Measurements from ENCODE around the gene CORIN. TPM values are rescaled to one million over a fixed set of nuclear protein-coding genes. Genes with fewer than 3 reads are reported as not detected.

CORIN gene
- total and polyA plus RNA-seq, 4 donors: 0.02 to 0.23 (median 0.15) TPM

DNA sequence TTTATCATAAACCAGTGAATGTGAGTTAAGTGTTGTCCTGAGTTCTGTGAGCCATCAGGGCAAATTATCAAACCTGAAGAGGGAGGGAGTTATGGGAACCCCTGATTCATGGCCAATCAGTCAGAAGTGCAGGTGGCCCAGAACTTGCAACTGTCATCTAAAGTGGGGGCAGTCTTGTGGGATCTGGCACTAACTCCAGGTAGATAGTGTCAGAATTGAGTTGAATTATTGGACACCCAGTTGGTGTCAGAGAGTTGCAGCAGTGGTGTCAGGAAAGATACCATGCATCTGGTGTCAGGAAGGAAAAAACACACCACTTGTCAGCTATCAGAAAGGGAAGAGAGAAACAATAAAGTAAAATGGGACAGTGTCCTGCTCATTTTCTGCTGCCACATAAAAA, 8.4 kb downstream of the CORIN start:
- H3K27ac ChIP-seq (ENCODE audit: low read depth in 1 of 2, low read length in 2 of 2): no peak overlapping the region
- H3K9ac ChIP-seq (ENCODE audit: low read depth in 1 of 2, low read length in 2 of 2): no peak overlapping the region
- H3K9me3 ChIP-seq (ENCODE audit: control insufficient read depth in 4 of 4, low read length in 3 of 4): peaks cover 0 to 3% (median 0%) of the 10 kb centered on the region in 4 donors
- H3K4me1 ChIP-seq (ENCODE audit: control insufficient read depth in 4 of 4, insufficient read depth in 4 of 4, low read length in 3 of 4): no peaks in the 10 kb centered on the region
- no peak overlapping the region for H3K4me3 ChIP-seq (ENCODE audit: low read depth in 1 of 3, low read length in 3 of 3)
- H3K36me3 ChIP-seq (ENCODE audit: control insufficient read depth in 4 of 4, insufficient read depth in 3 of 4, low read depth in 1 of 4, low read length in 3 of 4): no peaks in the 10 kb centered on the region
- TF ChIP-seq YY1 (IDR thresholded peaks at IDR 0.05): no peak
- no peak for TF ChIP-seq GABPA (IDR thresholded peaks at IDR 0.05 in 1 of 2, conservative IDR thresholded peaks at IDR 0.05 in 1 of 2)
- TF ChIP-seq NR2F2 (IDR thresholded peaks at IDR 0.05): no peak
- no peaks in the 10 kb centered on the region for H3K27me3 ChIP-seq (ENCODE audit: control insufficient read depth in 4 of 4, insufficient read depth in 4 of 4, low read length in 3 of 4)
- DNase-seq (ENCODE audit: low spot score): no peak

DNA sequence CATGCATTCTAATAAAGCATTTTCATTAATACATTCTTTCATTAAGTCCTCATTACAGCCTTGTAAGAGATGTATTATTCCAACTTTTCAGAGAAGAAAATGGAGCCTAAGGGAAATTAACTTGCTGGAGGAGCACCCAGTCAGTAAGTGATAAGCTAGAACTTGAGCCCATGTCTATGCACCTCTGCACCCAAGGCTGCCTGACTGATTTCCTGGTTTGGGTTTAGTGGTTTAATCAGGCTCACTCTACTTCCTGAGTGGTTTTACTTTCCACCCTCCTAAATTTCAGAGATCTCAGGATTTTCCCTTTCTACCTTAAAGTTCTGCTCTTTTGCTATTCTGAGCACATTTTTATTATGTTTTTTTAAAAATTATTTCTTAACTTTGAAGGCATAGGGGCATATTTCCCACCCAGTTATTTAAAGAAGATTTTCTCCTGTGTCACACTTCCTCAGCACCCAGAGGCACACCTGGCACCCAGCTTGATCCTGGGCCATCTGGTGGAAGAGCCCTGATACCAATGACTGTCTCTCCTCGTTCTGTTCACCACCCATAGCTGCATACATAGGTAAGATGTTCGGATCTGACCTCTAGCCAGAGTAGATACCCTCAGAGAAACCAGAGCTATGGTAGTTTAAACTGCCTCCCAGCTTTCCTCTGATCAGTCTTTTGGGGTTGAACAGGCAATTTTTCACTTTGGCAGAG, 10.4 kb downstream of the CORIN start:
- 66% methylated on average over 2 of the region's 2 CpGs for WGBS
- no peak for DNase-seq (ENCODE audit: low spot score)
- H3K9ac ChIP-seq (ENCODE audit: low read depth in 1 of 2, low read length in 2 of 2): no peak overlapping the region
- no peaks in the 10 kb centered on the region for H3K36me3 ChIP-seq (ENCODE audit: control insufficient read depth in 4 of 4, insufficient read depth in 3 of 4, low read depth in 1 of 4, low read length in 3 of 4)
- no peak overlapping the region for H3K27ac ChIP-seq (ENCODE audit: low read depth in 1 of 2, low read length in 2 of 2)
- H3K9me3 ChIP-seq (ENCODE audit: control insufficient read depth in 4 of 4, low read length in 3 of 4): no peaks in the 10 kb centered on the region
- no peak overlapping the region for H3K4me3 ChIP-seq (ENCODE audit: low read depth in 1 of 3, low read length in 3 of 3)
- H3K27me3 ChIP-seq (ENCODE audit: control insufficient read depth in 4 of 4, insufficient read depth in 4 of 4, low read length in 3 of 4): no peaks in the 10 kb centered on the region
- no peaks in the 10 kb centered on the region for H3K4me1 ChIP-seq (ENCODE audit: control insufficient read depth in 4 of 4, insufficient read depth in 4 of 4, low read length in 3 of 4)
- TF ChIP-seq TAF1 (conservative IDR thresholded peaks at IDR 0.05) (no peak), HNF4A (conservative IDR thresholded peaks at IDR 0.05) (no peak), FOXA2 (IDR thresholded peaks at IDR 0.05) (no peak), CTCF (IDR thresholded peaks at IDR 0.05; ENCODE audit: low read depth, low read length, missing input control) (no peak), HNF4G (IDR thresholded peaks at IDR 0.05) (no peak), SP1 (IDR thresholded peaks at IDR 0.05) (no peak), FOXA1 (IDR thresholded peaks at IDR 0.05) (no peak), GABPA (IDR thresholded peaks at IDR 0.05 in 1 of 2, conservative IDR thresholded peaks at IDR 0.05 in 1 of 2) (no peak), EGR1 (IDR thresholded peaks at IDR 0.05; ENCODE audit: low read depth in 2 of 2) (no peak), YY1 (IDR thresholded peaks at IDR 0.05) (no peak), NR2F2 (IDR thresholded peaks at IDR 0.05) (no peak), JUND (IDR thresholded peaks at IDR 0.05) (no peak)
- TF ChIP-seq, protein P1, sequence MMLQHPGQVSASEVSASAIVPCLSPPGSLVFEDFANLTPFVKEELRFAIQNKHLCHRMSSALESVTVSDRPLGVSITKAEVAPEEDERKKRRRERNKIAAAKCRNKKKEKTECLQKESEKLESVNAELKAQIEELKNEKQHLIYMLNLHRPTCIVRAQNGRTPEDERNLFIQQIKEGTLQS (IDR thresholded peaks at IDR 0.05): no peak
- TF ChIP-seq, protein P2, sequence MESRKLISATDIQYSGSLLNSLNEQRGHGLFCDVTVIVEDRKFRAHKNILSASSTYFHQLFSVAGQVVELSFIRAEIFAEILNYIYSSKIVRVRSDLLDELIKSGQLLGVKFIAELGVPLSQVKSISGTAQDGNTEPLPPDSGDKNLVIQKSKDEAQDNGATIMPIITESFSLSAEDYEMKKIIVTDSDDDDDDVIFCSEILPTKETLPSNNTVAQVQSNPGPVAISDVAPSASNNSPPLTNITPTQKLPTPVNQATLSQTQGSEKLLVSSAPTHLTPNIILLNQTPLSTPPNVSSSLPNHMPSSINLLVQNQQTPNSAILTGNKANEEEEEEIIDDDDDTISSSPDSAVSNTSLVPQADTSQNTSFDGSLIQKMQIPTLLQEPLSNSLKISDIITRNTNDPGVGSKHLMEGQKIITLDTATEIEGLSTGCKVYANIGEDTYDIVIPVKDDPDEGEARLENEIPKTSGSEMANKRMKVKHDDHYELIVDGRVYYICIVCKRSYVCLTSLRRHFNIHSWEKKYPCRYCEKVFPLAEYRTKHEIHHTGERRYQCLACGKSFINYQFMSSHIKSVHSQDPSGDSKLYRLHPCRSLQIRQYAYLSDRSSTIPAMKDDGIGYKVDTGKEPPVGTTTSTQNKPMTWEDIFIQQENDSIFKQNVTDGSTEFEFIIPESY (IDR thresholded peaks at IDR 0.05): no peak
- TF ChIP-seq, protein P3, sequence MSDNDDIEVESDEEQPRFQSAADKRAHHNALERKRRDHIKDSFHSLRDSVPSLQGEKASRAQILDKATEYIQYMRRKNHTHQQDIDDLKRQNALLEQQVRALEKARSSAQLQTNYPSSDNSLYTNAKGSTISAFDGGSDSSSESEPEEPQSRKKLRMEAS (IDR thresholded peaks at IDR 0.05): no peak
